Measurements from ENCODE around the gene TASL.
"Not testable (repeated sequence)": the region's sequence is repeated elsewhere in the genome, so short reads cannot be mapped to it uniquely, and the experiment has no call there.

Gene TASL

DNA sequence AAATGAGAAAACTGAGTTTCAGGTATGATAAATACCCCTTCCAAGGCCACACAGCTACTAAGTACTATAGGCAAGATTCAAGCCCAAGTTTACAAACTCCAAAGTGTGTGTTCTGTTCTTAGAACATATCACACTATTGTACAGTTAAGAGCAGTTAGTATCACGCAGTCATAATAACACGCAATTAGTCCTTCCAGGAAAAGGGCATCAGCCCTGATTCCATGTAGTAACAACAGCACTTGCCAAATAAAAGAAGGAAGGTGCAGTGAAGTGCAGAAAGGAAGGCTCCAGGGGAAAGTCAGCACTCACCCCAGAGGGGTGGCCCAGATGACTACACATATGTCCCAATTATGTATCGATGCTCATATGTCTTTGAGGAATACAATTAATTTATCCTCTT, 4.4 kb downstream of the TASL start:
- DNase-seq = no peak

DNA sequence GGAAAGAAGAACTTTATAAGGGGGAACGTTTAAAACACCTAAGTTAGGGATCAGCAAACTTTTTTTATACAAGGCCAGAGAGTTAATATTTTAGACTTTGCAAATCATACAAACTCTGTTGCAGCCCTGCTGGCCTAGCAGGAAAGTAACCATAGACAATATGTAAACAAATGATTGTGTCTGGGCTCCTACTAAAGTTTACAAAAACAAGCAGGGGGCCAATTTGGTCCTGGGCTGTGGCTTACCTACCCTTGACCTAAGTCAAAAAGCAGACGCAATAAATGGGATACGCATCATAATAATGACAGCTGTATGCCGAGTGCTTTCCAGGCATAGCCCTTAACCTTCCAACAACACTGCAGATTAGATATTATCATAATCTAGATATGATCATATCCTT, 4.9 kb downstream of the TASL start:
- DNase-seq = no peak

DNA sequence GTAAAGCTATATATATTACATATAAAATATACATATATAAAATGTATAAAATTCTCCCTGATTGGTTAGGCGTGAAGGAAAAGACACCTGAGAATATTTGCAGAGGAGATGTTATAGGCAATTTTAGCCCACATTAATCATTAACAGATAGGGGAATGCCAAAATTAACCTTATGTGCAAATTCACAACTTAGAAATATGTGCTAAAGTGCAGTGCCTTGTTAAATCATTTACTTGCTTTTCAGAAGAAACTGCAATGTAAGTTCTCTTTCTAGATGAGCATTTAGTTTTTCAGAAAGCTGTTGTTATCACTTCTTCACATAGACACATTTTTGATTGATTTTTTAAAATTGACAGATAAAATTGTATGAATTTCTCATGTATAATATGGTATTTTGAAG, 5.6 kb downstream of the TASL start:
- no peak for DNase-seq

DNA sequence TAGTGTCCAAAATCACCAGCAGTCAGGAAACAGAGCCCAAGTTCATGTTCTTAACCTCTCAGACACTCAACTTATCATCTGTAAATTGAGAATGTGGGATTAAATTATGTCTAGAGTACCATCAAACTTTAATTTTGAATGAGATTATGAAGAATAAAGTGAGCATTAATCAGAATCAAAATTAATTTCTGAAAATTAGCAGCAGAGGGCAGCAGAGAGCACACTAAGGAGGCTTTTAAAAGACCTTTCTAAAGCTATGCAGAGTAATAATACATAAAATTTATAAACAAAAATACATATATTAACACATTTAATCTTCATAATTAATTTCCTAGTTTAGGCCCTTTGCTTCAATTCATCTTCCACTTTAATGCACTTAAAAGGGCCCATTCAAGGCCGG, 7.1 kb downstream of the TASL start:
- peak in 1 of 2 experiments; percentile 32 for DNase-seq

- no peak for DNase-seq
Observed at GRCh38 chrX:30568136-30568535, 9.4 kb downstream of the TASL start.

DNA sequence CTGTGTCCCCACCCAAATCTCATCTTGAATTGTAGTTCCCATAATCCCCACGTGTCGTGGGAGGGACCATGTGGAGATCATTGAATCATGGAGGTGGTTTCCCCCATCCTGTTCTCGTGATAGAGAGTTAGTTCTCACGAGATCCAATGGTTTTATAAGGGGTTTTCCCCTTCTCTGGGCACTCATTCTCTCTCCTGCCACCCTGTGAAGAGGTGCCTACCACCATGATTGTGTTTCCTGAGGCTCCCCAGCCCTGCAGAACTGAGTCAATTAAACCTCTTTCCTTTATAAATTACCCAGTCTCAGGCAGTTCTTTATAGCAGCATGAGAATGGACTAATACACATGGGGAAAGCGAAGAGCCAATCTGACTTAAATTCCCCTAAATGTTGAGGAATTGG, 14.5 kb downstream of the TASL start:
- not testable (repeated sequence) for DNase-seq

GRCh38 chrX:30561191-30561590, 16.4 kb downstream of the TASL start:
- no peak for DNase-seq

GRCh38 chrX:30538271-30538670, 39.3 kb downstream of the TASL start:
- no peak for DNase-seq

GRCh38 chrX:30533835-30534234, 43.7 kb downstream of the TASL start:
- DNase-seq = no peak

DNA sequence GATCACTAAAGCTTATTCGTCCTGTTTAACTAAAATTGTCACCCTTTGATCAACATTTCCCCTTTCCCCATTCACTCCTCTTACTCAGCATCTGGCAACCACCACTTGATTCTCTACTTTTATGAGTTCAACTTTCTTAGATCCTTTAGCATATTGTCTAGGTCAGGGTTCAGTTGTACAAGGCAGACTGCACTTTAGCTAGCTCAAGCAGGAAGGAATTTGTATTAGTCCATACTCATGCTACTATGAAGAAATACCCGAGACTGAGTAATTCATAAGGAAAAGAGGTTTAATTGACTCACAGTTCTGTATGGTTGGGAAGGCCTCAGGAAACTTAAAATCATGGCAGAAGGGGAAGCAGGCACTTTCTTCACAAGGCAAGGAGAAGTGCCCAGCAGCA, 44.3 kb downstream of the TASL start:
- no peak for DNase-seq

DNA sequence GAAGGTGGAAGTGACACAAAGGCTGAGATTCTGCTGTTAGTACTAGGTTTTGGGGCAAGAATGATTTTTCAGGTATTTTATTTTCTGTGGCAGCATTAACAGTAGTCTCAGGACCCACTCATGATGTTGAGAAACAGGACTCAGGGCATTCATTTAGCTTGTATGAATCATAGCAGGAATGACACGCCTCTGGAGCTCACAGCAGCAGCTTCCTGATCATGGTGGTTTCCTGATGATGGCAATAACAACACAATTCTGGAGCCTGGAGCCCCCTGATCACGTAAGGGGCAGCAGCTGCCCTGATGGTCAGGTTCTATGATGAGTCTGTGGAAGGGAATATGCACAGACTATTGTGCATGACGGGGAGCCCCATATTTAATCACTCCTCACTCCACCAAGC, 47.0 kb downstream of the TASL start:
- DNase-seq = no peak

DNA sequence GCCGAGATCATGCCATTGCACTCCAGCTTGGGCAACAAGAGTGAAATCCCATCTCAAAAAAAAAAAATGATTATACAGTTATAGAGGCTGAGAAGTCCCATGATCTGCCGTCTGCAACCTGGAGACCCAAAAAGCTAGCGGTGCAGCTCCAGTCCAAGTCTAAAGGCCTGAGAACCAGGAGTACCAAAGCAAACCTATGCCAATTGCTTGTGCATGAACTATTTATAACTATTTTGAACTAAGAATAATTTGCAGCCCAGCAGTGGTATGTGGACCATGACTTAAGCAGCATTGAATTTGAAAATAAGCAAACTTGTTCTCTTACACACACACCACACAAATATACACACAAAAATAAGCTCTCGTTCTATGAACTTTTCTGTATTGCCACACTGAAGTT, 51.8 kb downstream of the TASL start:
- DNase-seq = no peak

GRCh38 chrX:30521440-30522182, 56.0 kb downstream of the TASL start:
- DNase-seq = no peak

GRCh38 chrX:30513284-30513683, 64.3 kb downstream of the TASL start:
- peak in 1 of 2 experiments; percentile 2 for DNase-seq
